LNCaP clone FGC (cell line): ENCODE data around the gene HTD2.

ENCODE experiments used
- DNase-seq: peaks from one replicate; pipeline ENCODE4 v3.0.0-alpha.2; 2011; ENCODE audit warnings: low read depth
- H3K4me3 ChIP-seq: 2 replicates; pipeline ENCODE4 v1.5.1; 2011; ENCODE audit warnings: mild to moderate bottlenecking, low read depth, low read length, control low read depth
- TF ChIP-seq, protein P1 (sequence below): IDR thresholded peaks from 2 replicates; pipeline ENCODE4 v1.5.1; 2012; ENCODE audit warnings: mild to moderate bottlenecking; ENCODE audit not compliant: control insufficient read depth, insufficient read depth; ENCODE audit errors: extremely low read depth

Gene HTD2

DNA sequence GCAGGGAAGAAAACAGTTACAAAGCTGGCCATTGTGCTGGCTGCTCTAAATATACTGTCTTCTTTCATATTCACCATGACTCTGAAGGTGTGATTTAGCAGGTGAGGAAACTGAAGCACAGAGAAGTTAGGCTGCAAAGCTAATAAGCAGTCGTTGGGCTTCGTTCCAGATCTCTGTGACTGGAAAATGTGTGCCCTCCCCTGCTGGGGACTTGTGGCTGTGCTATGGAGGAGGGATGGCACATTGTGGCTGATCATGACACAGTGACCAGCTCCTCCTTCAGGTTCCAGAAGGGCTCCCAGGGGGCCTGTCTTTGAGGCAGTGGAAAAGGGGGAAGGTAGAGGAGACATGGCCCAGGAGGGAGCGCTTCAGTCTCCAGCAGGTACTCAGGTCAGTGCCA lies 45.6 kb downstream of the HTD2 start:
- H3K4me3 ChIP-seq: no peak overlapping the region
- TF ChIP-seq, protein P1, sequence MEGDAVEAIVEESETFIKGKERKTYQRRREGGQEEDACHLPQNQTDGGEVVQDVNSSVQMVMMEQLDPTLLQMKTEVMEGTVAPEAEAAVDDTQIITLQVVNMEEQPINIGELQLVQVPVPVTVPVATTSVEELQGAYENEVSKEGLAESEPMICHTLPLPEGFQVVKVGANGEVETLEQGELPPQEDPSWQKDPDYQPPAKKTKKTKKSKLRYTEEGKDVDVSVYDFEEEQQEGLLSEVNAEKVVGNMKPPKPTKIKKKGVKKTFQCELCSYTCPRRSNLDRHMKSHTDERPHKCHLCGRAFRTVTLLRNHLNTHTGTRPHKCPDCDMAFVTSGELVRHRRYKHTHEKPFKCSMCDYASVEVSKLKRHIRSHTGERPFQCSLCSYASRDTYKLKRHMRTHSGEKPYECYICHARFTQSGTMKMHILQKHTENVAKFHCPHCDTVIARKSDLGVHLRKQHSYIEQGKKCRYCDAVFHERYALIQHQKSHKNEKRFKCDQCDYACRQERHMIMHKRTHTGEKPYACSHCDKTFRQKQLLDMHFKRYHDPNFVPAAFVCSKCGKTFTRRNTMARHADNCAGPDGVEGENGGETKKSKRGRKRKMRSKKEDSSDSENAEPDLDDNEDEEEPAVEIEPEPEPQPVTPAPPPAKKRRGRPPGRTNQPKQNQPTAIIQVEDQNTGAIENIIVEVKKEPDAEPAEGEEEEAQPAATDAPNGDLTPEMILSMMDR: no peak
- DNase-seq: no peak

DNA sequence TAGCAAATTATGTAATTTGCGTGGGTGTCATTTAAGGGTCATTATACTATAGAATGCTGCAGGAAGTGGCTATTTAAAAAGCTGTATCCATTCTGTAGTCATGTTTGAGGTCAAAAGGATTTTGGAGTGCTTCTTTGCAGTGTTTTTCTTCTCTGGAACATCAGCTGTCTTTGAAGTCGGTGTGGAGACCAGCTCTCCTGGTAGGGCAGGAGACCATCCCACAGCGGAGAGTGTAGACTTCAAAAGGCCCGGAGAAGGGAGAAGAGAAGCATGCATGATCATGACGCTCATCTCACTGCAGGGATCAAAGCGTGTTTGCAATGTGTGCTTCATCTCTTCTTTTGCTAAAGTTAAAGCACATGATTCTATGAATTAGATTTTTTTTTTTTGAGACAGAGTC lies 46.3 kb downstream of the HTD2 start:
- DNase-seq: no peak
- TF ChIP-seq, protein P1: no peak
- H3K4me3 ChIP-seq: no peak overlapping the region

DNA sequence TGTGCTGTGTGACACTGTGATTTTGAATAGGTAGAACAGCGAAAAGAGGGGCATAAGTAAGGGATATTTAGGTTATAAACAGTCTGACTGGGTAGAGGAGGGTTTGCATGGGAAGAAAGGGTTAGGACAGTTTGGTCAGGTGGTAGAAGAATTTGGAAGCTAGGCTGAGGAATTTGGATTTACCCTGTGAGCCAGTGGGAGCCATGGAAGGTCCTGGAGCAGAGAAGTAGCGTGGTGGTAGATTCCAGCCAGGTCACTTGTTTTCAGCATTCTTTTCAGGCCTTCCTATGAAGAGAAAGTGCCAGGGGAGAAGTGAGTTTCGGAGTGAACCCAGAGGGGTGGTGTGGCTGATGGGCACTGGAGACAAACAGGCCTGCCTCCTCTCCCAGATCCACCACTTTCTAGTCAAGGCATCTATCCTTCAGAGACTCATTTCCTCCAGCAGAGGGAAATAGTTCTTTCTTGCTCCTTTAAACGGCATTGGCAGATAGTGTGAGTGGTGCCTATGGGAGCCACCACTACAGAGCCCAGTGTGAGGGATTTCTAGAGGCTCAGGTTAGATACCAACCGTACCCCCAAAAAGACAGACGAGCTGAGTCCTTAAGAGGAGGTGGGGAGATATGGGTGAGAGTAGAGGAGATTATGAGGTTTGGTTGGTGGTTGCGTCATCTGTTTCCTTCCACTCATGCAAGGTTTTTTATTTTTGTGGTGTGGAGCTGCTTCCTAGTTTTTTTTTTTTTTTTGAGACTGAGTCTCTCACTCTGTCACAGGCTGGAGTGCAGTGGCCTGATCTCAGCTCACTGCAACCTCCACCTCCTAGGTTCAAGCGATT lies 47.6 kb downstream of the HTD2 start:
- H3K4me3 ChIP-seq: no peak overlapping the region
- TF ChIP-seq, protein P1: no peak
- DNase-seq: no peak

DNA sequence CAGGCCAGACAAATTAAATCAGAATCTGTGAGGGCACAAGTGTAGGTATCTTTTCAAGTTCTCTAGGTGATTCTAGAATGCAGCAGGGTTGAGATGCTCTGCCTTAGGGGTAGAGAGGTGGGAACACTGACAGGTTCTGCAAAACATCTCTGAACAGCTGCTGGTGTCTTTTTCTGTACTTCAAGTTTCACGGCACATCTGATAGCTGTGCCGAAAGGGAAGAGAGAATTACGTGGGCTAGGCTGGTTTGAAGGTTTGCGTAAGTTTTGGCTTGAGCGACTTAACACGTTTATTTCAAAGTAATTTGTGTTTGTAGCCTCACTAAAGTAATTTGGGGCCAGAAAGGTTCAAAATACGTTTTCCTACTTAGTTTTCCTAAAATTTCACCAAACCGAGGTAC lies 48.9 kb downstream of the HTD2 start:
- TF ChIP-seq, protein P1: no peak
- DNase-seq: no peak
- no peak overlapping the region for H3K4me3 ChIP-seq

DNA sequence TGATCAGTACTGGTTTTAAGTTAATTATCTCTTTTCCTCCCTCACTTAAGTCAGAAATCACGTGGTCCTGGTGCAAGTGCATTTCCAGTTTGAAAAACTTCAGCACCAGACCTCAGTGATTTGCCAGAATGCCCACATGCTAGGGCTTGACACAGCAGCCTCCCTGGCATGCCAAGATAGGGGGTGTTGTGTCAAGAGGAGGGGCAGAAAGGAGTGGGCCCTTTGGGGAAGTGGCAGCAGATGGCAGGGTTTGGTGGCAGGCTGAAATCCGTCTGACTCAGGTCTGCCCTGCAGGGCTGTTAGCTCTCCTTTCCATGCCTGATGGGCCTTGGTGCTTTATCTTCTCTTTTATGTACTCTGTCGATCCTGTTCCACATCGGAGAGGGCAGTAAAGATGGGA lies 49.7 kb downstream of the HTD2 start:
- TF ChIP-seq, protein P1: no peak
- no peak overlapping the region for H3K4me3 ChIP-seq
- no peak for DNase-seq

DNA sequence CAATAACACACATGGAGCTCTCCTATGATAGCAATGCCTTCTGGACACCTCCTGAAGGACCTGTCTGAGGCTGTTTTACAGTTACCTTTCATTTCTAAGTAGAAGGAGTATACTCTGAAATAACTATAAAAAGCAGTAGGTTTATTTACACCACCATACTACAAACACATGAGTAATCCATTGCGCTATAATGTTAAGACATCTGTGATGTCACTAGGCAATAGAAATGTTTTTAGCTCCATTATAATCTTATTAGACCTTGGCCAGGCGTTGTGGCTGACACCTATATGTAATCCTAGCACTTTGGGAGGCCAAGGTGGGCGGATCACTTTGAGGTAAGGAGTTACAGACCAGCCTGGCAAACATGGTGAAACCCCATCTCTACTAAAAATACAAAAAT lies 51.1 kb downstream of the HTD2 start:
- TF ChIP-seq, protein P1: no peak
- no peak overlapping the region for H3K4me3 ChIP-seq
- DNase-seq: no peak

DNA sequence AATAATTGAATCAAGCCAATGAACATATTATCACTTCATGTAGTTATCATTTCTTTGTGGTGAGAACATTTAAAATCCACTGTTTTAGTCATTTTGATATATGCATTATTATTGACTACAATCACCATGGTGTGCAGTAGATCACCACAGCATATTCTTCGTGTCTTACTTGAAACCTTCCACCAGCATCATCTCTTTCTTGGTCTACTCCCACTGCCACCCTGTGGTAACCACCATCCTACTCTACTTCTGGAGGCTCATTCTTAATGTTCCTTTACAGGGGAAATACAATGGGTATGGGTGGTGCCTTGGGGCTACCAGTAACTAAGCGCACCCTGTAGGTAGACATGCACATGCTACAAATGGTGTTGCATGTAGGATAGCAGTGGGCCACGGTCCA lies 51.8 kb downstream of the HTD2 start:
- TF ChIP-seq, protein P1: no peak
- no peak for DNase-seq
- H3K4me3 ChIP-seq: no peak overlapping the region
